WTC11 (cell line): ENCODE results near the gene NBAS. TPM values are rescaled to one million over a fixed set of nuclear protein-coding genes. Genes with fewer than 3 reads are reported as not detected.

ENCODE experiments used
- ATAC-seq: fragments of 200-7000 bp; cut with Tn5 transposase; 2 replicates; pipeline ENCODE4 v1.10.0; 2021; ENCODE audit warnings: mild to moderate bottlenecking, moderate library complexity
- CTCF ChIA-PET: fragments of 300-600 bp; sonication (Branson Sonifier 250); formaldehyde crosslinking; loops from one replicate; lab custom pipeline; 2021; ENCODE audit warnings: antibody characterized with exemption; lab: Charles Lee
- POLR2A ChIA-PET: fragments of 350-600 bp; sonication (Branson Sonifier 250); formaldehyde crosslinking; loops from one replicate; lab custom pipeline; 2021; ENCODE audit warnings: antibody characterized with exemption; lab: Charles Lee
- DNase-seq: peaks from one replicate; pipeline ENCODE4 v3.0.0; 2021; ENCODE audit warnings: low spot score
- H3K27ac Mint-ChIP-seq: 2 replicates; pipeline ENCODE4 v1.8.0; 2021; ENCODE audit warnings: mixed read lengths
- H3K27me3 Mint-ChIP-seq: 2 replicates; pipeline ENCODE4 v1.8.0; 2021; ENCODE audit warnings: low read depth, mild to moderate bottlenecking, moderate library complexity, mixed read lengths
- H3K36me3 Mint-ChIP-seq: 2 replicates; pipeline ENCODE4 v1.8.0; 2021; ENCODE audit warnings: mixed read lengths
- H3K4me1 Mint-ChIP-seq: 2 replicates; pipeline ENCODE4 v1.8.0; 2022; ENCODE audit warnings: mixed read lengths
- H3K4me3 Mint-ChIP-seq: 2 replicates; pipeline ENCODE4 v1.8.0; 2021; ENCODE audit warnings: mild to moderate bottlenecking, moderate library complexity, mixed read lengths
- H3K9me3 Mint-ChIP-seq: 2 replicates; pipeline ENCODE4 v1.8.0; 2021; ENCODE audit warnings: mixed read lengths
- AFF4 ChIP-seq: sonication (generic); formaldehyde crosslinking; IDR thresholded peaks from 2 replicates; pipeline ENCODE4 v1.8.1; 2023; ENCODE audit warnings: mild to moderate bottlenecking, missing genetic modification reagents, borderline replicate concordance
- ARID4B ChIP-seq: sonication (generic); formaldehyde crosslinking; IDR thresholded peaks from 2 replicates; pipeline ENCODE4 v1.8.0; 2023; ENCODE audit warnings: missing genetic modification reagents, mild to moderate bottlenecking, borderline replicate concordance
- E2F5 ChIP-seq: sonication (generic); formaldehyde crosslinking; IDR thresholded peaks from 2 replicates; pipeline ENCODE4 v1.8.1; 2022; ENCODE audit warnings: mild to moderate bottlenecking, moderate library complexity, missing genetic modification reagents
- ERG ChIP-seq: fragments of 250-450 bp; sonication (Bioruptor Pico); IDR thresholded peaks from 2 replicates; pipeline ENCODE4 v1.8.0; 2021; ENCODE audit warnings: mild to moderate bottlenecking
- ESRRA ChIP-seq: sonication (generic); formaldehyde crosslinking; IDR thresholded peaks from 2 replicates; pipeline ENCODE4 v1.8.1; 2022; ENCODE audit warnings: mild to moderate bottlenecking, missing genetic modification reagents, borderline replicate concordance
- GTF2I ChIP-seq: fragments of 250-450 bp; sonication (Bioruptor Pico); conservative IDR thresholded peaks from 2 replicates; pipeline ENCODE4 v1.4.0; 2021; ENCODE audit warnings: mild to moderate bottlenecking
- IRF2 ChIP-seq: sonication (generic); formaldehyde crosslinking; IDR thresholded peaks from 2 replicates; pipeline ENCODE4 v1.8.0; 2022; ENCODE audit warnings: low read depth, missing genetic modification reagents, borderline replicate concordance
- MXD4 ChIP-seq: fragments of 250-450 bp; sonication (Bioruptor Pico); IDR thresholded peaks from 2 replicates; pipeline ENCODE4 v1.8.0; 2021; ENCODE audit warnings: mild to moderate bottlenecking, moderate library complexity, borderline replicate concordance
- NFYB ChIP-seq: sonication (generic); formaldehyde crosslinking; conservative IDR thresholded peaks from 2 replicates; pipeline ENCODE4 v1.8.0; 2022; ENCODE audit warnings: low read depth, missing genetic modification reagents
- NR2C2 ChIP-seq: sonication (generic); formaldehyde crosslinking; IDR thresholded peaks from 2 replicates; pipeline ENCODE4 v1.8.0; 2022; ENCODE audit warnings: mild to moderate bottlenecking, missing genetic modification reagents
- TEAD1 ChIP-seq: sonication (generic); formaldehyde crosslinking; IDR thresholded peaks from 2 replicates; pipeline ENCODE4 v1.8.0; 2022; ENCODE audit warnings: mild to moderate bottlenecking, missing genetic modification reagents
- ZBTB21 ChIP-seq: sonication (generic); formaldehyde crosslinking; IDR thresholded peaks from 2 replicates; pipeline ENCODE4 v1.8.1; 2023; ENCODE audit warnings: mild to moderate bottlenecking, missing genetic modification reagents, borderline replicate concordance
- ZNF219 ChIP-seq: sonication (generic); formaldehyde crosslinking; IDR thresholded peaks from 2 replicates; pipeline ENCODE4 v1.8.0; 2023; ENCODE audit warnings: missing genetic modification reagents, mild to moderate bottlenecking, borderline replicate concordance
- ZNF232 ChIP-seq: sonication (generic); formaldehyde crosslinking; IDR thresholded peaks from 2 replicates; pipeline ENCODE4 v1.8.0; 2022; ENCODE audit warnings: mild to moderate bottlenecking, missing genetic modification reagents
- ZNF423 ChIP-seq: fragments of 250-450 bp; sonication (Bioruptor Pico); IDR thresholded peaks from 2 replicates; pipeline ENCODE4 v2.1.2; 2022; ENCODE audit warnings: mild to moderate bottlenecking, moderate library complexity
- ZNF512 ChIP-seq: sonication (generic); formaldehyde crosslinking; IDR thresholded peaks from 2 replicates; pipeline ENCODE4 v1.8.1; 2022; ENCODE audit warnings: missing genetic modification reagents, borderline replicate concordance
- total RNA-seq: library from RNA; stranded (reverse); gene quantifications from 3 replicates; pipeline ENCODE4 v1.2.3, GENCODE V29; 2021

The NBAS gene
- total RNA-seq, 1 experiment from 2014 or later, result 32.3 TPM

GRCh38 chr2:15555760-15556193 is 5.4 kb downstream of the NBAS start:
- DNase-seq (no peak), ATAC-seq (no peak)
- H3K4me3 Mint-ChIP-seq, result no peak overlapping the region
- no peak for TF ChIP-seq NR2C2 (CRISPR knock-in tag)
- ChIA-PET POLR2A (no interaction called here), CTCF (no interaction called here)
- H3K4me1 Mint-ChIP-seq, result peaks cover 8% of the 10 kb centered on the region
- H3K9me3 Mint-ChIP-seq, result no peaks in the 10 kb centered on the region
- H3K27me3 Mint-ChIP-seq, result no peaks in the 10 kb centered on the region
- no peak overlapping the region for H3K27ac Mint-ChIP-seq
- peaks cover 3% of the 10 kb centered on the region; the same call in 1 of the 2 replicates for H3K36me3 Mint-ChIP-seq

- DNase-seq (no peak), ATAC-seq (no peak)
- ChIA-PET POLR2A (no interaction called here), CTCF (interaction anchor here (1.2 kb wide), 1 partner anchor 23 kb away, joined by 4 read pairs; no protein-coding TSS in a partner anchor)
- no peak overlapping the region for H3K27ac Mint-ChIP-seq
- peaks cover 2% of the 10 kb centered on the region for H3K4me1 Mint-ChIP-seq
- H3K36me3 Mint-ChIP-seq, result peaks cover 3% of the 10 kb centered on the region; the same call in 1 of the 2 replicates
- no peaks in the 10 kb centered on the region for H3K27me3 Mint-ChIP-seq
- H3K9me3 Mint-ChIP-seq, result no peaks in the 10 kb centered on the region
- TF ChIP-seq ARID4B (no peak), GTF2I (no peak), TEAD1 (CRISPR knock-in tag) (no peak), ZNF423 (CRISPR knock-in tag) (no peak)
- no peak overlapping the region for H3K4me3 Mint-ChIP-seq
Observed at GRCh38 chr2:15554525-15555218, 6.5 kb downstream of the NBAS start.

- Mint-ChIP-seq H3K4me3 (no peak overlapping the region), H3K9me3 (no peaks in the 10 kb centered on the region), H3K27ac (no peak overlapping the region), H3K4me1 (no peaks in the 10 kb centered on the region), H3K27me3 (no peaks in the 10 kb centered on the region), H3K36me3 (peaks cover 7% of the 10 kb centered on the region; the same call in 1 of the 2 replicates)
- TF ChIP-seq ZNF232 (CRISPR knock-in tag) (no peak), MXD4 (CRISPR knock-in tag) (no peak), ZNF512 (CRISPR knock-in tag) (no peak), ESRRA (no peak)
- DNase-seq, result no peak
- ChIA-PET POLR2A (no interaction called here), CTCF (no interaction called here)
- no peak for ATAC-seq
Observed at GRCh38 chr2:15553951-15554350, 7.2 kb downstream of the NBAS start.

GRCh38 chr2:15553519-15553918 is 7.6 kb downstream of the NBAS start:
- POLR2A ChIA-PET, result no interaction called here
- H3K9me3 Mint-ChIP-seq, result no peaks in the 10 kb centered on the region
- DNase-seq, result no peak
- CTCF ChIA-PET, result no interaction called here
- H3K36me3 Mint-ChIP-seq, result peaks cover 7% of the 10 kb centered on the region; the same call in 1 of the 2 replicates
- H3K4me3 Mint-ChIP-seq, result no peak overlapping the region
- ATAC-seq, result no peak
- no peak overlapping the region for H3K27ac Mint-ChIP-seq
- H3K27me3 Mint-ChIP-seq, result no peaks in the 10 kb centered on the region
- no peaks in the 10 kb centered on the region for H3K4me1 Mint-ChIP-seq
- TF ChIP-seq NFYB (CRISPR knock-in tag), result no peak
- no peak for TF ChIP-seq ERG (CRISPR knock-in tag)
- no peak for TF ChIP-seq E2F5
- TF ChIP-seq ESRRA, result no peak
- no peak for TF ChIP-seq IRF2
- TF ChIP-seq ZNF219, result no peak
- no peak for TF ChIP-seq AFF4 (CRISPR knock-in tag)
- TF ChIP-seq ZBTB21, result no peak
